ENCODE measurements around the gene TIRAP. TPM values are rescaled to one million over a fixed set of nuclear protein-coding genes. Genes with fewer than 3 reads are reported as not detected.

Gene TIRAP
- total RNA-seq, 1 donor from 2014 or later = 13.7 TPM

- intact Hi-C loops (cut with DNase I) = no loop called here
- Histone ChIP-seq H3K4me1 (peaks cover 17% of the 10 kb centered on the region), H3K4me3 (no peak overlapping the region), H3K9me3 (no peaks in the 10 kb centered on the region), H3K27ac (no peak overlapping the region), H3K36me3 (peaks cover 63% of the 10 kb centered on the region), H3K27me3 (no peaks in the 10 kb centered on the region)
- TF ChIP-seq CTCF (IDR thresholded peaks at IDR 0.05) = no peak
- DNase-seq = no peak
- no peak for ATAC-seq
Measured at GRCh38 chr11:126265811-126266210, 17.1 kb upstream of the TIRAP start.

- Histone ChIP-seq H3K4me1 (peaks cover 17% of the 10 kb centered on the region), H3K9me3 (no peaks in the 10 kb centered on the region), H3K36me3 (peaks cover 49% of the 10 kb centered on the region), H3K4me3 (peak overlapping the region; percentile 93), H3K27ac (peak overlapping the region; percentile 96), H3K27me3 (no peaks in the 10 kb centered on the region)
- ATAC-seq (no peak), DNase-seq (no peak)
- intact Hi-C loops (cut with DNase I) = no loop called here
- TF ChIP-seq CTCF (IDR thresholded peaks at IDR 0.05) = no peak
Measured at GRCh38 chr11:126267650-126268049, 15.2 kb upstream of the TIRAP start.

DNA sequence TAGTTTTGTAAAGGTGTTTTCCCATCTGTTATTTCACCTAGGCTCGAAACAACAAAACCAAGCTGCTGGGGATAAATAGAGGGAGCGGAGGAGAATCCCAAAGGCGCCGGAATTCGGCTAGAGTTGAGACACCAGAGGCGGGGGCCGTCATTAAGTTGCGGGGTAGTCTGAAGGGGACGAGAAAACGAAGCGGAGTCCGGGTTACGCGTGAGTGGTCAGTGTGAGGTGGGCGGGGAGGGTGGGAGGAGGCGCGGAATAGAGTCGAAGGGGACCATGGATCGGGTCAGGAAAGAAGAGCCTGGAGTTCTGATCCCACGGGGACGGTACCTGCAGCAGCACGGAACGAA is 14.6 kb upstream of the TIRAP start:
- intact Hi-C loops (cut with DNase I) = no loop called here
- Histone ChIP-seq H3K4me1 (peaks cover 17% of the 10 kb centered on the region), H3K4me3 (peak overlapping the region; percentile 93), H3K27ac (peak overlapping the region; percentile 96), H3K27me3 (no peaks in the 10 kb centered on the region), H3K36me3 (peaks cover 44% of the 10 kb centered on the region), H3K9me3 (no peaks in the 10 kb centered on the region)
- no peak for TF ChIP-seq CTCF (IDR thresholded peaks at IDR 0.05)
- DNase-seq (peak; percentile 70), ATAC-seq (peak; percentile 35)

DNA sequence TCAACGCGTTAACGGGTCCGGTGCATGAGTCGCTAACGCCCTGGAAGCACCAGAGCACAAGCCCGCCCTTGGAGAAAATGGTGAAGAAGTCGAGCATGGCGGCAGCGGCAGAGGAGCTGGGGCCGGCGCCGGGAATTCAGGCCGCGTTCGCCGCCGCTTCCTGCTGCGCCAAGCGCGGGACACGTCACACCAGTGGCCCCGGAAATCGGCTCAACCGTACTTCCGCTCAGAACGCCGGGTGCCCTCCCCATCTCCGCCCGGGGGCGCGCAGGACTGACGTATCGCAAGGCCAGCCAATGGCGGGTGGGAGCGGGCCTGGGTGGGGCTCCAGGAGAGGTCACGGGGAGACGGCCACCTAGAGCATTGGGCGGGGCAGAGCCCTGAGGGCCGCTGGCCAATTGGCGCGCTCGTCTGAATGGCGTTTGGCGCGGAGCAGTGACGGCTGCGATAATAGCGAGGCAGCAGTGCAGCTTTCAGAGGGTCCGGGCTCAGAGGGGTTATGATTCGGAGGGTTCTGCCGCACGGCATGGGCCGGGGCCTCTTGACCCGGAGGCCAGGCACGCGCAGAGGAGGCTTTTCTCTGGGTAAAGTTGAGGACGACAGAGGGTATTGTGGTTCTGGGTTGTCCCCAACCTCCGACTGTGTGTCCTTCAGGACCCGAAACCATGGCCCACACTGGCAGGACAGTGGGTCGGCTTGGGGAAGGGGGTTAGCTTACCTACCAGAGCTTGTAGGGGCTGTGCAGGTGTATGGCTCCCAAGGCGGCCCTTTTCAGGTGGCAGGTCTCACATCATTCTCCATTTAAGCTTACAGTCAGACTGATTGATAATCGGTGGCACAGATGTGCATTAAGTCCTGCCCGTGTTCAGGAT is 13.9 kb upstream of the TIRAP start, which contains the start of the genes FOXRED1 and SRPRA:
Gene FOXRED1, plus strand, starts transcription at position 447 of the 872 bp plus-strand sequence. Its CDS starts 53 bp downstream, at position 500.
Gene SRPRA, minus strand, starts transcription at position 188 of the 872 bp plus-strand sequence. Its CDS starts 91 bp downstream, at position 97.
- peak; percentile 99 for ATAC-seq
- intact Hi-C loops (cut with DNase I) = no loop called here
- Histone ChIP-seq H3K27me3 (no peaks in the 10 kb centered on the region), H3K36me3 (peaks cover 44% of the 10 kb centered on the region), H3K27ac (peak within 1 kb of the TSS; percentile 96), H3K9me3 (no peaks in the 10 kb centered on the region), H3K4me3 (peak within 1 kb of the TSS; percentile 93), H3K4me1 (peaks cover 17% of the 10 kb centered on the region)
- no peak for TF ChIP-seq CTCF (IDR thresholded peaks at IDR 0.05)
- peak; percentile 100 for DNase-seq

- Histone ChIP-seq H3K9me3 (no peaks in the 10 kb centered on the region), H3K4me1 (peaks cover 11% of the 10 kb centered on the region), H3K27ac (no peak overlapping the region), H3K27me3 (no peaks in the 10 kb centered on the region), H3K4me3 (no peak overlapping the region), H3K36me3 (peaks cover 18% of the 10 kb centered on the region)
- DNase-seq (no peak), ATAC-seq (no peak)
- intact Hi-C loops (cut with DNase I) = no loop called here
- TF ChIP-seq CTCF (IDR thresholded peaks at IDR 0.05) = no peak
Measured at GRCh38 chr11:126277322-126277721, 5.6 kb upstream of the TIRAP start.

Measured in upper lobe of right lung (tissue), 1 donor.